GM21528 (cell line): ENCODE data around the gene PUS3.
"Not testable (repeated sequence)": the region's sequence is repeated elsewhere in the genome, so short reads cannot be mapped to it uniquely, and the experiment has no call there.

Experiments used
- ATAC-seq: cut with Tn5 transposase; IDR thresholded peaks from one replicate; pipeline ENCODE4 v1.9.1; 2021; ENCODE audit warnings: mild to moderate bottlenecking, moderate library complexity; ENCODE audit not compliant: unreplicated experiment, low FRiP score

PUS3 gene

DNA sequence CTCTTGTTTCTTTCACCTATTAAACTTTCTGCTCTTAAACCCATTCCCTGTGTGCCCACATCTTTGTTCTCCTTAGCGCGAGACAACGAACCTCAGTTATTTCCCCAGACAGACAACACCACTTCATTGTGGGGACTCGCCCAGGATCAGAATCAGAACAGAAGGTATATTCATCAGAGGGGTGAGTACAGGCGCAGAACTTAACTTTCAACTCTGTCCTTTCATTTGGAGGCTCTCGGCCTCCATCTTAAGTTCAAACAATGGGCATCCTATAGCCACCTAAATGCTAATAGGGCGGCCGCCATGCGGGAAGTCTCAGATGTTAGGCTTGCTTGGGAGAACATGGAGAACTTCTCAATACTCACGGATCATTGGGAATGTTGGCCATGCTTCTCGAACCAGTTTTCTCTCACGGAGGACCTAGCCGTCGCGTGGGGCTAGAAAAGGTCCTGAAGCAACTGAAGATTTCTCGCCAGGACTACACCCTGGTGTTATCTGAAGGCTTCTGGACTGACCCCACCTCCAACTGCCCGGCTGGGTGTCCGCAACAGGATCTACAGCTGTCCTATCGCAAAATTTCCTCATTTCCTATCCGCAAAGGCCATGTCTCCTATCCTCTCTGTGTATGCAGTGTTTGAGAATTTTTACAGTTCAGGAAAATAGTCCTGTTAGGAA is 29.0 kb downstream of the PUS3 start:
- ATAC-seq, result no peak

DNA sequence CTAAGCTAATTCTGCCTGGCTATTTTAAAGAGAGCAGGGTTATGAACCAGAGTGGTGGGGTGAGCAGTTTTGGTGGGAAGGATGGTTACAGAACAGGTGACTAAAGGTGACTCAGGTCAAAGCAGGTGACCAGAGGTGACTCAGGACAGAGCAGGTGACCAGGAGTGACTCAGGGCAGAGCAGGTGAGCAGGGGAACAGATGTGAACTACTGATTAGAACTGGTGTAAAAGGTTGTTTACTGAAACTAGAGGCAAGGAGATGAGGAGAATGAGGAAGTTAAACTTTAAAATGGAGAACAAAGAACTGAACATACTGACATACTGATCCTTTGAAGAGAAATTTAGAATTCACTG is 30.9 kb downstream of the PUS3 start:
- ATAC-seq, result no peak

DNA sequence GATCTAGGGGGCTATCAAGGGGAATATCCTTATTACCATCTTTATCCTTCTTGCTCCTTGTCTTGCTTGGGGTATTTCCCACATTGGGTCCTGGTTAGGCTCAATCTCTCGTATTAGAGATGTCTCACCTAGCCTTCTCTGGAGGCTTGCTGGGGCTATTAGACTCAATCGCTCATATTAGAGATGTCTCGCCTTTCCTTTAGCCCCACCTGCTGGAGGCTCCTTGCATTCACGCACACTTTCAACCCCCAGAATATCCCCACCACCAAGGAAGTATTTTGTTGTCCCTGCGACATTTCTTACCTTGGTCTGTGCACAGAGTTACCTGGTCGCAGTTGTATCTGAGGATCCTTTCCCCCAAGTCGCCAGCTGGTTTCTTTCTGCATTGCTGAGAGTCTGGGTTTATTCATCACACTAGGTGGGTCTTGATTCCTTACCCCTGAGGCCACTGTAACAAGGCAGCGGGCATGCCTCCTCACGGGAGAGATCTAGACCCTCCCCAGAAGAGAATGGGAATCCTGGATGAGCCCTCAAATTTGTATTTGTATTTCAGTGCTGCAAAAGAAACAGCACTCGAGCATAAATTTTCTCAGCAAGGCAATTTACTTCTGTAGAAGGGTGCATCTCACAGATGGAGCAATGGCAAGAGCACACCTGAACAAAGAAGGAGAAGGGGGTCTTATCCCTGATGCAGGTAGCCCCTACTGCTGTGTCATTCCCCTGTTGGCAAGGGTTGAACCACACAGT is 31.4 kb downstream of the PUS3 start:
- no peak for ATAC-seq

DNA sequence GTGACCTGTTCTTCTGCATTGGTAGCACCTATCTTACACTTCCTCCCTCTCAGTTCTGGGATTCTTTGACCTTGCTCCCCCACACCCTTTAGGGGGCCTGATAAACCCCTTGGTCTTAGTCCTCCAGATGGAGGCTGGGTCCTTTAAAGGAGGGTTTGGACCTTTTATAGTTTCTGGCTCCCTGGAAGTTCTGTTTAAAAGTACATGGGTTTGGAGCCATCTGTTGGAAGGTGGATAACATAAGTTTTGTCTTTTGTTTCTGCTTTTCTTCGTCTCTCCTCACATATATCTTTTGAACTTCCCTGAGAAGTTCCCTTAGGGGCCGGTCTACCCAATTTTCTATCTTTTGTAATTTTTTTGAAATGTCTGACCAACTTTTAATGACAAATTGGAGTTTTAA is 33.5 kb downstream of the PUS3 start:
- no peak for ATAC-seq

DNA sequence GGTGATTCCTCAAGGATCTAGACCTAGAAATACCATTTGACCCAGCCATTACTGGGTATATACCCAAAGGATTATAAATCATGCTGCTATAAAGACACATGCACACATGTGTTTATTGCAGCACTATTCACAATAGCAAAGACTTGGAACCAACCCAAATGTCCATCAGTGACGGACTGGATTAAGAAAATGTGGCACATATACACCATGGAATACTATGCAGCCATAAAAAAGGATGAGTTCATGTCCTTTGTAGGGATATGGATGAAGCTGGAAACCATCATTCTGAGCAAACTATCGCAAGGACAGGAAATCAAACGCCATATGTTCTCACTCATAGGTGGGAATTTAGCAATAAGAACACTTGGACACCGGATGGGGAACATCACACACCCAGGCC is 37.7 kb downstream of the PUS3 start:
- ATAC-seq, result not testable (repeated sequence)

DNA sequence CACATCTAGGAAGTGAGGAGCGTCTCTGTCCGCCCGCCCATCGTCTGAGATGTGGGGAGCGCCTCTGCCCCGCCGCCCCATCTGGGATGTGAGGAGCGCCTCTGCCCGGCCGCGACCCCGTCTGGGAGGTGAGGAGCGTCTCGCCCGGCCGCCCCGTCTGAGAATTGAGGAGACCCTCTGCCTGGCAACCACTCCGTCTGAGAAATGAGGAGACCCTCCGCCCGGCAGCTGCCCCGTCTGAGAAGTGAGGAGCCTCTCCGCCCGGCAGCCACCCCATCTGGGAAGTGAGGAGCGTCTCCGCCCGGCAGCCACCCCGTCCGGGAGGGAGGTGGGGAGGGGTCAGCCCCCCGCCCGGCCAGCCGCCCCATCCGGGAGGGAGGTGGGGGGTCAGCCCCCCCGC is 40.2 kb downstream of the PUS3 start:
- not testable (repeated sequence) for ATAC-seq

DNA sequence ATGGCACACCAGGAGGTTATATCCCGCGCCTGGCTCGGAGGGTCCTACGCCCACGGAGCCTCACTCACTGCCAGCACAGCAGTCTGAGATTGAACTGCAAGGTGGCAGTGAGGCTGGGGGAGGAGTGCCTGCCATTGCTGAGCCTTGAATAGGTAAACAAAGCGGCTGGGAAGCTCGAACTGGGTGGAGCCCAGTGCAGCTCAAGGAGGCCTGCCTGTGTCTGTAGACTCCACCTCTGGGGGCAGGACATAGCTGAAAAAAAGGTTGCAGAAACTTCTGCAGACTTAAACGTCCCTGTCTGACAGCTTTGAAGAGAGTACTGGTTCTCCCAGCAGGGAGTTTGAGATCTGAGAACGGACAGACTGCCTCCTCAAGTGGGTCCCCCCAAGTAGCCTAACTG is 45.3 kb downstream of the PUS3 start:
- not testable (repeated sequence) for ATAC-seq

DNA sequence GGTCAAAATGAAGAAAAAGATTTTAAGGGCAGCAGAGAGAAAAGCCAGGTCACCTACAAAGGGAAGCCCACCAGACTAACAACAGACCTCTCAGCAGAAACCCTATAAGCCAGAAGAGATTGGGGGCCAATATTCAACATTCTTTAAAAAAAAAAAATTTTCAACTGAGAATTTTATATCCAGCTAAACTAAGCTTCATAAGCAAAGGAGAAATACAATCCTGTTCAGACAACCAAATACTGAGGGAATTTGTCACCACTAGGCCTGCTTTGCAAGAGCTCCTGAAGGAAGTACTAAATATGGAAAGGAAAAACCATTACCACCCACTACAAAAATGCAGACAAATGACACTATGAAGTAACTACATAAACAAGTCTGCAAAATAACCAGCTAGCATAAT is 56.8 kb downstream of the PUS3 start:
- ATAC-seq, result no peak
